Jurkat, Clone E6-1 (cell line): ENCODE measurements around the gene LIPC.

ENCODE experiments used
- DNase-seq: peaks from one replicate; pipeline ENCODE4 v3.0.0-alpha.2; 2011; ENCODE audit warnings: low read depth, low spot score
- H3K4me3 ChIP-seq: 2 replicates; pipeline ENCODE4 v1.5.1; 2011; ENCODE audit warnings: mild to moderate bottlenecking, low read length, control low read depth, moderate library complexity

Gene LIPC

GRCh38 chr15:58404020-58404419 is 27.8 kb upstream of the LIPC start:
- DNase-seq: no peak
- H3K4me3 ChIP-seq: no peak overlapping the region

- DNase-seq: no peak
- H3K4me3 ChIP-seq: no peak overlapping the region
Observed at GRCh38 chr15:58404722-58405121, 27.1 kb upstream of the LIPC start.

GRCh38 chr15:58405865-58406264 is 25.9 kb upstream of the LIPC start:
- H3K4me3 ChIP-seq: no peak overlapping the region
- no peak for DNase-seq

GRCh38 chr15:58406811-58407210 is 25.0 kb upstream of the LIPC start:
- H3K4me3 ChIP-seq: no peak overlapping the region
- no peak for DNase-seq

GRCh38 chr15:58407236-58407775 is 24.5 kb upstream of the LIPC start:
- DNase-seq: no peak

GRCh38 chr15:58407778-58408177 is 24.0 kb upstream of the LIPC start:
- DNase-seq: no peak
- no peak overlapping the region for H3K4me3 ChIP-seq

More at GRCh38 chr15:58407236-58407775, 24.5 kb upstream of the LIPC start:
- no peak overlapping the region for H3K4me3 ChIP-seq

- DNase-seq: no peak
Observed at GRCh38 chr15:58409861-58410260, 21.9 kb upstream of the LIPC start.

GRCh38 chr15:58410353-58410752 is 21.4 kb upstream of the LIPC start:
- H3K4me3 ChIP-seq: no peak overlapping the region; the same call in 1 of the 2 replicates
- DNase-seq: peak; percentile 39

More at GRCh38 chr15:58409861-58410260, 21.9 kb upstream of the LIPC start:
- no peak overlapping the region for H3K4me3 ChIP-seq

GRCh38 chr15:58413253-58413652 is 18.5 kb upstream of the LIPC start:
- no peak for DNase-seq

GRCh38 chr15:58415636-58416035 is 16.2 kb upstream of the LIPC start:
- no peak overlapping the region for H3K4me3 ChIP-seq
- no peak for DNase-seq

More at GRCh38 chr15:58413253-58413652, 18.5 kb upstream of the LIPC start:
- no peak overlapping the region for H3K4me3 ChIP-seq

- DNase-seq: no peak
- H3K4me3 ChIP-seq: no peak overlapping the region
Observed at GRCh38 chr15:58416963-58417362, 14.8 kb upstream of the LIPC start.

- H3K4me3 ChIP-seq: no peak overlapping the region
- no peak for DNase-seq
Observed at GRCh38 chr15:58418135-58418534, 13.7 kb upstream of the LIPC start.

GRCh38 chr15:58419803-58420524 is 11.8 kb upstream of the LIPC start:
- DNase-seq: no peak
- H3K4me3 ChIP-seq: no peak overlapping the region

- no peak overlapping the region for H3K4me3 ChIP-seq
- no peak for DNase-seq
Observed at GRCh38 chr15:58420579-58421043, 11.2 kb upstream of the LIPC start.

GRCh38 chr15:58423205-58423604 is 8.6 kb upstream of the LIPC start:
- DNase-seq: no peak
- H3K4me3 ChIP-seq: no peak overlapping the region

- no peak for DNase-seq
- H3K4me3 ChIP-seq: no peak overlapping the region
Observed at GRCh38 chr15:58423831-58424608, 7.8 kb upstream of the LIPC start.

GRCh38 chr15:58424722-58425121 is 7.1 kb upstream of the LIPC start:
- DNase-seq: no peak
- H3K4me3 ChIP-seq: no peak overlapping the region

GRCh38 chr15:58425185-58425584 is 6.6 kb upstream of the LIPC start:
- no peak for DNase-seq
- H3K4me3 ChIP-seq: no peak overlapping the region

GRCh38 chr15:58425834-58426233 is 6.0 kb upstream of the LIPC start:
- DNase-seq: no peak
- H3K4me3 ChIP-seq: no peak overlapping the region

- no peak for DNase-seq
- H3K4me3 ChIP-seq: no peak overlapping the region
Observed at GRCh38 chr15:58426501-58426900, 5.3 kb upstream of the LIPC start.
